HL-60 (cell line): ENCODE results near the gene ITGB5.

Source experiments
- GABPA ChIP-seq: IDR thresholded peaks from 2 replicates; pipeline ENCODE4 v1.6.1; 2012; ENCODE audit warnings: low read depth
- POLR2AphosphoS5 ChIP-seq: IDR thresholded peaks from 2 replicates; pipeline ENCODE4 v1.6.1; 2012; ENCODE audit warnings: low read depth
- TF ChIP-seq, protein P1 (sequence below): IDR thresholded peaks from one replicate; pipeline ENCODE4 v1.5.1; 2011; ENCODE audit warnings: low read length, control low read depth, inconsistent platforms; ENCODE audit not compliant: insufficient read depth

DNA sequence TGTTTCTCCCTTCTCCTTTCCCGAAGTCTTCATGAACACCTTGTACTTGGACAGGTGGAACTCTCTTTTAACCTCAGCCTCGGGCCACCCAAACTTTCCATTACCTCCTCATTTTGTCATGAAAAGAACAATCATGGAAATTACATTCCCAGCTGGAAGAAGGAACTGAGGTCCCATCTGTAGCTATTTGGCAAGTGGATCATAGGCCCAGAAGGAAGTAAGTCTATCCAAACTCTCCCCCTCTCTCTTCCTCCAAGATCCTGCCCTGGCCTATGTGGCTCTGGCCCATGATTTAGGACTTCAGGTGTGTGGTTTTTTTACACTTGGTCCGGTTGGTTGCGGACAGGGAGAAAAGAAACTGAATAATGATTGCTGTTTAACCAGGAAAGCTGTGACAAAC lies 44.1 kb downstream of the ITGB5 start:
- TF ChIP-seq GABPA (no peak), POLR2AphosphoS5 (no peak)
- TF ChIP-seq, protein P1, sequence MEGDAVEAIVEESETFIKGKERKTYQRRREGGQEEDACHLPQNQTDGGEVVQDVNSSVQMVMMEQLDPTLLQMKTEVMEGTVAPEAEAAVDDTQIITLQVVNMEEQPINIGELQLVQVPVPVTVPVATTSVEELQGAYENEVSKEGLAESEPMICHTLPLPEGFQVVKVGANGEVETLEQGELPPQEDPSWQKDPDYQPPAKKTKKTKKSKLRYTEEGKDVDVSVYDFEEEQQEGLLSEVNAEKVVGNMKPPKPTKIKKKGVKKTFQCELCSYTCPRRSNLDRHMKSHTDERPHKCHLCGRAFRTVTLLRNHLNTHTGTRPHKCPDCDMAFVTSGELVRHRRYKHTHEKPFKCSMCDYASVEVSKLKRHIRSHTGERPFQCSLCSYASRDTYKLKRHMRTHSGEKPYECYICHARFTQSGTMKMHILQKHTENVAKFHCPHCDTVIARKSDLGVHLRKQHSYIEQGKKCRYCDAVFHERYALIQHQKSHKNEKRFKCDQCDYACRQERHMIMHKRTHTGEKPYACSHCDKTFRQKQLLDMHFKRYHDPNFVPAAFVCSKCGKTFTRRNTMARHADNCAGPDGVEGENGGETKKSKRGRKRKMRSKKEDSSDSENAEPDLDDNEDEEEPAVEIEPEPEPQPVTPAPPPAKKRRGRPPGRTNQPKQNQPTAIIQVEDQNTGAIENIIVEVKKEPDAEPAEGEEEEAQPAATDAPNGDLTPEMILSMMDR = no peak
